Ovary (tissue), 9 donors: Measurements from ENCODE around the gene C1orf174. TPM values are rescaled to one million over a fixed set of nuclear protein-coding genes. Genes with fewer than 3 reads are reported as not detected.

Experiments used
- DNase-seq, 5 donors: peaks; one replicate each; pipeline ENCODE4 v3.0.0-alpha.2; 2019 to 2020
- H3K27ac ChIP-seq, 2 donors: fragments of 200-600 bp; one replicate each; pipeline versions ENCODE4 v1.5.1 to v1.8.0; 2019 to 2022
- H3K27me3 ChIP-seq: fragments of 200-600 bp; one replicate; pipeline ENCODE4 v1.8.0; 2022
- H3K36me3 ChIP-seq: fragments of 200-600 bp; sonication (generic); one replicate; pipeline ENCODE4 v1.5.1; 2019
- H3K4me1 ChIP-seq: one replicate; pipeline ENCODE4 v1.8.1; 2013; ENCODE audit warnings: mild to moderate bottlenecking, moderate library complexity; ENCODE audit not compliant: insufficient read depth
- H3K4me3 ChIP-seq: fragments of 200-600 bp; sonication (generic); one replicate; pipeline ENCODE4 v1.5.1; 2017
- H3K9me3 ChIP-seq, 2 donors: fragments of 200-600 bp in 1 of 2; sonication (generic) in 1 of 2; one replicate each; pipeline versions ENCODE4 v1.5.1 to v1.8.1; 2013 to 2019; ENCODE audit warnings: mild to moderate bottlenecking in 1 of 2, moderate library complexity in 1 of 2
- CTCF ChIP-seq, 3 donors: fragments of 450-650 bp in 2 of 3; fragments of 200-600 bp in 1 of 3; IDR thresholded peaks; one replicate each; pipeline versions ENCODE4 v1.5.1 to v1.8.0; 2016 to 2022; ENCODE audit warnings: antibody characterized with exemption in 3 of 3, mild to moderate bottlenecking in 1 of 3
- EP300 ChIP-seq: sonication (generic); formaldehyde crosslinking; IDR thresholded peaks from one replicate; pipeline ENCODE4 v1.6.1; 2017; ENCODE audit warnings: antibody characterized with exemption
- POLR2A ChIP-seq: fragments of 450-650 bp; IDR thresholded peaks from one replicate; pipeline ENCODE4 v1.6.1; 2017; ENCODE audit warnings: antibody characterized with exemption, mild to moderate bottlenecking, moderate library complexity
- WGBS, 3 donors: extraction: QIAGEN DNeasy Blood & Tissue Kit in 1 of 3; methylation state at CpG; one replicate each; pipeline versions ENCODE4 v1.1.5 to v1.1.7; 2013 to 2017; 5-methylcytosine and 5-hydroxymethylcytosine counted together
- intact Hi-C, 4 donors: fragments of 100-400 bp; cut with DNase I; formaldehyde crosslinking; loops; one replicate each; pipeline versions ENCODE4 v1.11.0 to v1.15.1; 2022 to 2023
- polyA plus RNA-seq, 2 donors: library from polyadenylated mRNA; stranded (reverse); fragments of 200-250 nt in 1 of 2; fragments of 350-450 nt in 1 of 2; fragmentation: Illumina TruSeq in 1 of 2; extraction: RNeasy Lipid Tissue Mini Kit (QIAGEN cat#74804) in 1 of 2; gene quantifications; one replicate each; pipeline ENCODE4 v1.2.3, GENCODE V29; 2013 to 2014
- total RNA-seq, 7 donors: library from RNA; depleted of rRNA in 2 of 7; stranded (reverse); fragments of >200 nt in 2 of 7; fragmentation: NEBNext Ultra II Directional in 3 of 7; extraction: Animal tissue kit (Norgen Biotek cat#: 25700) in 3 of 7; gene quantifications; one replicate each; pipeline versions ENCODE4 v1.1.0 to v1.2.4, GENCODE V29; 2016 to 2023
- donor health status: DM: no; HTN: no; CAD: no; lungs with moderate emphysema.
- donor health status: DM: no; HTN: no; CAD: no.
- donor health status: Bipolar disorder and iron deficiency.
- donor health status: DM: yes; HTN: yes; CAD: no.
- donor health status: DM: no; HTN: no; CAD: no.
- donor health status: DM: yes; HTN: yes; CAD: no.

The C1orf174 gene
- total and polyA plus RNA-seq, 9 donors, result 12.9 to 23.9 (median 18.2) TPM

- no peak overlapping the region for H3K4me3 ChIP-seq
- no peak for DNase-seq
- no peaks in the 10 kb centered on the region for H3K4me1 ChIP-seq
- 84 to 91% (median 88%) methylated on average over 13 of the region's 13 CpGs for WGBS, 3 donors
- TF ChIP-seq CTCF (IDR thresholded peaks at IDR 0.05) (no peak), EP300 (no peak), POLR2A (no peak)
- H3K27me3 ChIP-seq, result no peaks in the 10 kb centered on the region
- H3K36me3 ChIP-seq, result no peaks in the 10 kb centered on the region
- H3K27ac ChIP-seq, result no peak overlapping the region
- intact Hi-C loops, result no loop called here
- H3K9me3 ChIP-seq, result no peaks in the 10 kb centered on the region
Observed at GRCh38 chr1:3884966-3885365, 15.1 kb downstream of the C1orf174 start.

GRCh38 chr1:3883194-3883925, 16.7 kb downstream of the C1orf174 start:
- Histone ChIP-seq H3K4me1 (no peaks in the 10 kb centered on the region), H3K9me3 (no peaks in the 10 kb centered on the region), H3K4me3 (no peak overlapping the region), H3K27ac (no peak overlapping the region), H3K36me3 (no peaks in the 10 kb centered on the region), H3K27me3 (no peaks in the 10 kb centered on the region)
- TF ChIP-seq CTCF (IDR thresholded peaks at IDR 0.05) (no peak), POLR2A (no peak), EP300 (no peak)
- intact Hi-C loops, result no loop called here
- DNase-seq, result no peak
- 94 to 97% (median 95%) methylated on average over 18 of the region's 18 CpGs for WGBS, 3 donors

GRCh38 chr1:3881193-3881480, 18.9 kb downstream of the C1orf174 start:
- no peak for DNase-seq

GRCh38 chr1:3880429-3881192, 19.5 kb downstream of the C1orf174 start:
- no peaks in the 10 kb centered on the region for H3K36me3 ChIP-seq
- 91 to 94% (median 94%) methylated on average over 20 of the region's 20 CpGs for WGBS, 3 donors
- H3K27ac ChIP-seq, result no peak overlapping the region
- intact Hi-C loops, result no loop called here
- H3K4me1 ChIP-seq, result no peaks in the 10 kb centered on the region
- no peak overlapping the region for H3K4me3 ChIP-seq
- H3K9me3 ChIP-seq, result no peaks in the 10 kb centered on the region
- H3K27me3 ChIP-seq, result no peaks in the 10 kb centered on the region
- no peak for DNase-seq
- TF ChIP-seq CTCF (IDR thresholded peaks at IDR 0.05) (no peak), POLR2A (no peak)

More at GRCh38 chr1:3881193-3881480, 18.9 kb downstream of the C1orf174 start:
- H3K36me3 ChIP-seq, result no peaks in the 10 kb centered on the region
- no peaks in the 10 kb centered on the region for H3K9me3 ChIP-seq
- H3K4me3 ChIP-seq, result no peak overlapping the region
- H3K4me1 ChIP-seq, result no peaks in the 10 kb centered on the region
- TF ChIP-seq POLR2A (no peak), EP300 (no peak), CTCF (IDR thresholded peaks at IDR 0.05) (no peak)
- H3K27ac ChIP-seq, result no peak overlapping the region
- intact Hi-C loops, result no loop called here
- WGBS, 3 donors, result 93 to 96% (median 95%) methylated on average over 5 of the region's 5 CpGs
- H3K27me3 ChIP-seq, result no peaks in the 10 kb centered on the region
